ENCODE results near the gene ARL6IP4.

ARL6IP4 gene

GRCh38 chr12:122986258-122986871 lies 5.9 kb downstream of the ARL6IP4 start:
- TF ChIP-seq CTCF (IDR thresholded peaks at IDR 0.05; ENCODE audit: low read depth, low read length), result no peak
- H3K4me3 ChIP-seq (ENCODE audit: low read depth, low read length), result no peak overlapping the region
- DNase-seq, result no peak
- no peaks in the 10 kb centered on the region for H3K27me3 ChIP-seq (ENCODE audit: insufficient read depth, low read depth, severe bottlenecking)
- no peaks in the 10 kb centered on the region for H3K9me3 ChIP-seq (ENCODE audit: severe bottlenecking)
- H3K36me3 ChIP-seq, result peaks cover 23% of the 10 kb centered on the region
- H3K27ac ChIP-seq, result no peak overlapping the region

- DNase-seq, result no peak
- peaks cover 14% of the 10 kb centered on the region for H3K36me3 ChIP-seq
Measured at GRCh38 chr12:122987086-122987951, 6.8 kb downstream of the ARL6IP4 start.

GRCh38 chr12:122988036-122988435 lies 7.6 kb downstream of the ARL6IP4 start:
- H3K27me3 ChIP-seq (ENCODE audit: insufficient read depth, low read depth, severe bottlenecking), result no peaks in the 10 kb centered on the region
- peaks cover 7% of the 10 kb centered on the region for H3K36me3 ChIP-seq
- no peak for TF ChIP-seq CTCF (IDR thresholded peaks at IDR 0.05; ENCODE audit: low read depth, low read length)
- no peak overlapping the region for H3K27ac ChIP-seq
- no peak for DNase-seq
- H3K4me3 ChIP-seq (ENCODE audit: low read depth, low read length), result no peak overlapping the region
- no peaks in the 10 kb centered on the region for H3K9me3 ChIP-seq (ENCODE audit: severe bottlenecking)

More at GRCh38 chr12:122987086-122987951, 6.8 kb downstream of the ARL6IP4 start:
- Histone ChIP-seq H3K27me3 (ENCODE audit: insufficient read depth, low read depth, severe bottlenecking) (no peaks in the 10 kb centered on the region), H3K27ac (no peak overlapping the region), H3K9me3 (ENCODE audit: severe bottlenecking) (no peaks in the 10 kb centered on the region), H3K4me3 (ENCODE audit: low read depth, low read length) (no peak overlapping the region)
- no peak for TF ChIP-seq CTCF (IDR thresholded peaks at IDR 0.05; ENCODE audit: low read depth, low read length)

- Histone ChIP-seq H3K36me3 (peaks cover 5% of the 10 kb centered on the region; the same call in 1 of the 2 replicates), H3K27ac (no peak overlapping the region), H3K9me3 (ENCODE audit: severe bottlenecking) (no peaks in the 10 kb centered on the region), H3K27me3 (ENCODE audit: insufficient read depth, low read depth, severe bottlenecking) (no peaks in the 10 kb centered on the region), H3K4me3 (ENCODE audit: low read depth, low read length) (no peak overlapping the region)
- DNase-seq, result no peak
- TF ChIP-seq CTCF (IDR thresholded peaks at IDR 0.05; ENCODE audit: low read depth, low read length), result no peak
Measured at GRCh38 chr12:122988612-122989212, 8.2 kb downstream of the ARL6IP4 start.

GRCh38 chr12:122989225-122989839 lies 8.9 kb downstream of the ARL6IP4 start:
- peak; percentile 63 for TF ChIP-seq CTCF (IDR thresholded peaks at IDR 0.05; ENCODE audit: low read depth, low read length)
- Histone ChIP-seq H3K27ac (peak overlapping the region; percentile 42; the same call in 1 of the 2 replicates), H3K4me3 (ENCODE audit: low read depth, low read length) (no peak overlapping the region), H3K27me3 (ENCODE audit: insufficient read depth, low read depth, severe bottlenecking) (no peaks in the 10 kb centered on the region), H3K36me3 (peaks cover 5% of the 10 kb centered on the region; the same call in 1 of the 2 replicates), H3K9me3 (ENCODE audit: severe bottlenecking) (no peaks in the 10 kb centered on the region)
- peak; percentile 77 for DNase-seq
